SU-DHL-6 (cell line): ENCODE results near the gene TANGO6.

ENCODE experiments used
- EZH2phosphoT487 ChIP-seq: fragments of 200-600 bp; sonication (generic), shearing (Covaris generic); conservative IDR thresholded peaks from 2 replicates; pipeline ENCODE4 v1.6.1; 2018; ENCODE audit warnings: mild to moderate bottlenecking, antibody characterized with exemption, low read length, moderate library complexity, mixed read lengths
- TF ChIP-seq, protein P1 (sequence below): fragments of 200-600 bp; sonication (generic); IDR thresholded peaks from one replicate; pipeline ENCODE4 v1.5.1; 2017; ENCODE audit warnings: antibody characterized with exemption, mild to moderate bottlenecking, low read length, moderate library complexity; ENCODE audit not compliant: insufficient read depth, poor library complexity, severe bottlenecking

DNA sequence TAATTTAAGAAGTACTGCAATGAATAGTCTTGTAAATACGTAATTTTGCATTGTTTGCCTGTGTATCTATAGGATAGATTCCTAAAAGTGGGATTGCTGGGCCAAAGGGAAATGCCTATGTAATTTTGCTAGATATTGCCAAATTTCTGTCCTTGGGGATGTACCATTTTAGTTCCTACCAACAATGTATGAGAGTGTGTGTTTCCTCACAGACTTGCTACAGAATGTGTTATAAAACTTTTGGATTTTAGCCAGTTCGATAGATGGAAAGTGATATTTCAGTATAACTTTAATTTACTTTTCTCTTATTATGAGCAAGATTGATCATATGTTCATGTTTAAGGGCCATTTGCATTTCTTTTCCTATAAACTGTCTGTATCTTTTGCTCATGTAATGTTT is 8.3 kb downstream of the TANGO6 start:
- TF ChIP-seq, protein P1, sequence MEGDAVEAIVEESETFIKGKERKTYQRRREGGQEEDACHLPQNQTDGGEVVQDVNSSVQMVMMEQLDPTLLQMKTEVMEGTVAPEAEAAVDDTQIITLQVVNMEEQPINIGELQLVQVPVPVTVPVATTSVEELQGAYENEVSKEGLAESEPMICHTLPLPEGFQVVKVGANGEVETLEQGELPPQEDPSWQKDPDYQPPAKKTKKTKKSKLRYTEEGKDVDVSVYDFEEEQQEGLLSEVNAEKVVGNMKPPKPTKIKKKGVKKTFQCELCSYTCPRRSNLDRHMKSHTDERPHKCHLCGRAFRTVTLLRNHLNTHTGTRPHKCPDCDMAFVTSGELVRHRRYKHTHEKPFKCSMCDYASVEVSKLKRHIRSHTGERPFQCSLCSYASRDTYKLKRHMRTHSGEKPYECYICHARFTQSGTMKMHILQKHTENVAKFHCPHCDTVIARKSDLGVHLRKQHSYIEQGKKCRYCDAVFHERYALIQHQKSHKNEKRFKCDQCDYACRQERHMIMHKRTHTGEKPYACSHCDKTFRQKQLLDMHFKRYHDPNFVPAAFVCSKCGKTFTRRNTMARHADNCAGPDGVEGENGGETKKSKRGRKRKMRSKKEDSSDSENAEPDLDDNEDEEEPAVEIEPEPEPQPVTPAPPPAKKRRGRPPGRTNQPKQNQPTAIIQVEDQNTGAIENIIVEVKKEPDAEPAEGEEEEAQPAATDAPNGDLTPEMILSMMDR: no peak
- TF ChIP-seq EZH2phosphoT487: no peak
